Transverse colon (tissue), 4 donors: ENCODE data around the gene AGAP1.

Source experiments
- EP300 ChIP-seq: sonication (generic); formaldehyde crosslinking; IDR thresholded peaks from one replicate; pipeline ENCODE4 v1.6.1; 2017; ENCODE audit warnings: antibody characterized with exemption, low read depth
- POLR2A ChIP-seq: fragments of 450-650 bp; IDR thresholded peaks from one replicate; pipeline ENCODE4 v1.6.1; 2016; ENCODE audit warnings: antibody characterized with exemption, mild to moderate bottlenecking, moderate library complexity
- POLR2AphosphoS5 ChIP-seq, 3 donors: sonication (generic); formaldehyde crosslinking; IDR thresholded peaks; one replicate each; pipeline ENCODE4 v1.6.1; 2016; ENCODE audit warnings: antibody characterized with exemption in 3 of 3
- TF ChIP-seq, protein P1 (sequence below), 5 experiments: fragments of 200-600 bp in 3 of 5; fragments of 450-650 bp in 2 of 5; sonication (generic) in 3 of 5; IDR thresholded peaks; 1 replicate in 2 of 5; 2 replicates in 3 of 5; pipeline ENCODE4 v1.5.1; 2016 to 2017; ENCODE audit warnings: antibody characterized with exemption in 5 of 5, inconsistent platforms in 3 of 5, mild to moderate bottlenecking in 2 of 5, moderate library complexity in 1 of 5

DNA sequence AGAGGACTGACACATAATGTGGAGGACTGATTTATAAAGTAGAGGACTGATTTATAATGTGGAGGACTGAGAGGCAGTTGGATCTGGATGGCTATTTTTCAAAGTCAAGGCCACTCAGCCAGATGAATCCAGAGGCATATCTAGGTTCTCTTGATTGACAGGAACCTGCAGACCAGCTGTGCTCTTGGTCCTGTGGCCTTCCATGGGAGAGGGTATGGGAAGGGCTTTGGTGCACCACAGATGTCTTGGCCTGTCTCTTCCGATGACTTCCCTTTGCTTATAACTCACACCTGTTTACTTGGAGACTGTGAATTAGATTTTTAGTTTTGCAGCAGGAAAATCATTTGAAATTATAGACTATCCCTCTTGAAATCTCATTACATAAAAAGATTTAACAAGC, 32.3 kb downstream of the AGAP1 start:
- TF ChIP-seq EP300 (no peak), POLR2A (no peak), POLR2AphosphoS5 (IDR thresholded peaks at IDR 0.05) (no peak)
- TF ChIP-seq, protein P1, sequence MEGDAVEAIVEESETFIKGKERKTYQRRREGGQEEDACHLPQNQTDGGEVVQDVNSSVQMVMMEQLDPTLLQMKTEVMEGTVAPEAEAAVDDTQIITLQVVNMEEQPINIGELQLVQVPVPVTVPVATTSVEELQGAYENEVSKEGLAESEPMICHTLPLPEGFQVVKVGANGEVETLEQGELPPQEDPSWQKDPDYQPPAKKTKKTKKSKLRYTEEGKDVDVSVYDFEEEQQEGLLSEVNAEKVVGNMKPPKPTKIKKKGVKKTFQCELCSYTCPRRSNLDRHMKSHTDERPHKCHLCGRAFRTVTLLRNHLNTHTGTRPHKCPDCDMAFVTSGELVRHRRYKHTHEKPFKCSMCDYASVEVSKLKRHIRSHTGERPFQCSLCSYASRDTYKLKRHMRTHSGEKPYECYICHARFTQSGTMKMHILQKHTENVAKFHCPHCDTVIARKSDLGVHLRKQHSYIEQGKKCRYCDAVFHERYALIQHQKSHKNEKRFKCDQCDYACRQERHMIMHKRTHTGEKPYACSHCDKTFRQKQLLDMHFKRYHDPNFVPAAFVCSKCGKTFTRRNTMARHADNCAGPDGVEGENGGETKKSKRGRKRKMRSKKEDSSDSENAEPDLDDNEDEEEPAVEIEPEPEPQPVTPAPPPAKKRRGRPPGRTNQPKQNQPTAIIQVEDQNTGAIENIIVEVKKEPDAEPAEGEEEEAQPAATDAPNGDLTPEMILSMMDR (IDR thresholded peaks at IDR 0.05), result no peak
